GM10248 (cell line): ENCODE measurements around the gene EXOC1.

Source experiments
- CTCF ChIA-PET: fragments of 300-600 bp; sonication (Branson Sonifier 250); formaldehyde crosslinking; extraction: SDS; loops from one replicate; lab custom pipeline; 2021; ENCODE audit warnings: antibody characterized with exemption; lab: Yijun Ruan, JAX
- POLR2A ChIA-PET: fragments of 350-650 bp; sonication (Branson Sonifier 250); formaldehyde crosslinking; extraction: SDS; loops from one replicate; lab custom pipeline; 2020; ENCODE audit warnings: antibody characterized with exemption; lab: Yijun Ruan, JAX
- DNase-seq: peaks from one replicate; pipeline ENCODE4 v3.0.0; 2012; ENCODE audit errors: extremely low spot score
- CTCF ChIP-seq: IDR thresholded peaks from 2 replicates; pipeline ENCODE4 v1.5.1; 2012; ENCODE audit warnings: mild to moderate bottlenecking, low read depth; ENCODE audit errors: extremely low read depth, missing control alignments, control extremely low read depth

Gene EXOC1

GRCh38 chr4:55822329-55822728, 31.1 kb upstream of the EXOC1 start:
- POLR2A ChIA-PET, result no interaction called here
- CTCF ChIA-PET, result interaction anchor here (1.6 kb wide), 1 partner anchor 10 kb away, joined by 3 read pairs; no protein-coding TSS in a partner anchor

GRCh38 chr4:55824865-55825264, 28.6 kb upstream of the EXOC1 start:
- POLR2A ChIA-PET, result no interaction called here
- no peak for DNase-seq
- no peak for TF ChIP-seq CTCF
- CTCF ChIA-PET, result no interaction called here

More at GRCh38 chr4:55822329-55822728, 31.1 kb upstream of the EXOC1 start:
- no peak for TF ChIP-seq CTCF
- DNase-seq, result no peak

- POLR2A ChIA-PET, result no interaction called here
- no peak for TF ChIP-seq CTCF
- CTCF ChIA-PET, result interaction anchor here (0.9 to 1.5 kb wide), 2 partner anchors 20 to 40 kb away, joined by 3 read pairs; no protein-coding TSS in a partner anchor
- no peak for DNase-seq
These were observed 26.5 kb upstream of the EXOC1 start for GRCh38 chr4:55826986-55827385.

GRCh38 chr4:55827582-55827981, 25.9 kb upstream of the EXOC1 start:
- DNase-seq, result no peak
- ChIA-PET POLR2A (no interaction called here), CTCF (interaction anchor here (0.9 to 1.5 kb wide), 2 partner anchors 21 to 40 kb away, joined by 3 read pairs; no protein-coding TSS in a partner anchor)
- TF ChIP-seq CTCF, result no peak

GRCh38 chr4:55830048-55830447, 23.4 kb upstream of the EXOC1 start:
- POLR2A ChIA-PET, result no interaction called here

GRCh38 chr4:55830716-55831115, 22.7 kb upstream of the EXOC1 start:
- ChIA-PET POLR2A (no interaction called here), CTCF (no interaction called here)
- TF ChIP-seq CTCF, result no peak
- no peak for DNase-seq

More at GRCh38 chr4:55830048-55830447, 23.4 kb upstream of the EXOC1 start:
- no peak for DNase-seq
- CTCF ChIA-PET, result interaction anchor here (0.8 kb wide), 1 partner anchor 37 kb away, joined by 3 read pairs; no protein-coding TSS in a partner anchor
- no peak for TF ChIP-seq CTCF

- CTCF ChIA-PET, result no interaction called here
- no peak for TF ChIP-seq CTCF
- DNase-seq, result no peak
- POLR2A ChIA-PET, result no interaction called here
These were observed 19.2 kb upstream of the EXOC1 start for GRCh38 chr4:55834086-55834795.
